Smooth muscle cell of the coronary artery (primary cell): ENCODE results near the gene SLC17A6. TPM values are rescaled to one million over a fixed set of nuclear protein-coding genes. Genes with fewer than 3 reads are reported as not detected.

Source experiments
- total RNA-seq: library from RNA; depleted of rRNA; stranded (reverse); fragments of >200 nt; gene quantifications from 2 replicates; pipeline ENCODE4 v1.2.3, GENCODE V29; 2014; ENCODE audit warnings: low replicate concordance

The SLC17A6 gene
- total RNA-seq: not detected in 2 replicates

DNA sequence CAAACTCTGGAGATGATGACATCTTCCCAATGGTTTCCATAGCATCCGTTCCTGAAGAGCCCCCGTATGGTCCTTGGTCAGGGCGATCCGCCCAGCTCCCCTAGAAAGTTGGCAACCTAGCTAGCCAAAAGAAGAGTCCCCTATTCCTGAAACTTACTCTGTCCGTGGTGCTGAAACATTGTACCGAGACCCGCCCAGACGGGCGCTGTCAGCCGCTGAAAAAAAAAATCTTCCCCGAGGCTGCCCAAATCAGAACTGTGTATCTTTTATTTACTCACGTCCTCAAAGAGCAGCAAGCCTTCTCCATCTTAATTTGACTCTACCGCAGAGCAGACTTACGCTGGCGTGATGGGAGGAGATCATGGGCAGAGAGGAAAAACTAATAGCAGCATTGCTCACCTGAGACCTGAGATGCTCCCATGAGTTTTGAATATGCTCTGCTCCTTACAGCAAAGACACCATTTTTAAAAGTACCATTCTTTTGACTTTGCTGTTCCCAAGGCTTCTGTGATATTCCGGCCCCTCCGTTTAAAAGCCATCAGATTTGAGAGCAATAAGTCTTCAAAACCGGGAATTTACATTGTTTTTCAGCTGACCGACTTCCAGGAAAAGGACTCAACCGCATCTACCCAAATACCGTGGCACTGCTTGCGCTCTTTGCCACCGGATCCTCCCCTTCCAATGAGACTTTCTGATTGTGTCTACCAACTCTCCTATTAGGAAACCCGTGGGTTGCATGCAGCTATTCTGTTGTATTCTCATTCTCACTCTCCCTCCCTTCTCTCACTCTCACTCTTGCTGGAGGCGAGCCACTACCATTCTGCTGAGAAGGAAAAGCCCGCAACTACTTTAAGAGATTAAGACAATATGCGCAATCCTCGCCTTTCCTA lies at the start of gene SLC17A6:
SLC17A6 (plus strand) TSS at position 786 of the 890 bp plus-strand sequence. CDS start 153 bp downstream, outside the sequence.

Other genes with a start within 250 kb of the SLC17A6 start
- gene ANO5, start 145.3 kb upstream of the SLC17A6 start, total RNA-seq: under 0.01 and 0.30 TPM in 2 replicates